Fibroblast of skin of right quadriceps (primary cell): Measurements from ENCODE around the gene RGL4.

Experiments
- DNase-seq: peaks from one replicate; pipeline ENCODE4 v3.0.0-alpha.2; 2013

The RGL4 gene

GRCh38 chr22:23681026-23681809 lies 9.6 kb upstream of the RGL4 start:
- no peak for DNase-seq

GRCh38 chr22:23682077-23682476 lies 8.7 kb upstream of the RGL4 start:
- no peak for DNase-seq

- DNase-seq, result no peak
Measured at GRCh38 chr22:23682827-23683355, 7.9 kb upstream of the RGL4 start.

GRCh38 chr22:23683545-23683944 lies 7.3 kb upstream of the RGL4 start:
- DNase-seq, result no peak

- DNase-seq, result no peak
Measured at GRCh38 chr22:23684026-23684425, 6.8 kb upstream of the RGL4 start.

GRCh38 chr22:23684561-23685031 lies 6.2 kb upstream of the RGL4 start:
- no peak for DNase-seq

- no peak for DNase-seq
Measured at GRCh38 chr22:23685205-23685784, 5.5 kb upstream of the RGL4 start.

GRCh38 chr22:23686416-23687024 lies 4.3 kb upstream of the RGL4 start:
- no peak for DNase-seq

- no peak for DNase-seq
Measured at GRCh38 chr22:23688121-23688520, 2.7 kb upstream of the RGL4 start.

- no peak for DNase-seq
Measured at GRCh38 chr22:23688571-23688970, 2.2 kb upstream of the RGL4 start.

- no peak for DNase-seq
Measured at GRCh38 chr22:23689414-23689813, 1.4 kb upstream of the RGL4 start.

GRCh38 chr22:23691748-23692423 lies 1.1 kb downstream of the RGL4 start:
- no peak for DNase-seq

GRCh38 chr22:23692598-23693291 lies 1.9 kb downstream of the RGL4 start:
- DNase-seq, result no peak

- no peak for DNase-seq
Measured at GRCh38 chr22:23693979-23694680, 3.3 kb downstream of the RGL4 start.

GRCh38 chr22:23695141-23695540 lies 4.3 kb downstream of the RGL4 start:
- no peak for DNase-seq

- DNase-seq, result no peak
Measured at GRCh38 chr22:23695571-23696325, 4.9 kb downstream of the RGL4 start.

GRCh38 chr22:23696326-23696851 lies 5.6 kb downstream of the RGL4 start:
- DNase-seq, result no peak

- no peak for DNase-seq
Measured at GRCh38 chr22:23697031-23697970, 6.5 kb downstream of the RGL4 start.

- no peak for DNase-seq
Measured at GRCh38 chr22:23698094-23698493, 7.3 kb downstream of the RGL4 start.
